ENCODE measurements around the gene DLG2.
"Not testable (repeated sequence)": the region's sequence is repeated elsewhere in the genome, so short reads cannot be mapped to it uniquely, and the experiment has no call there.

DNA sequence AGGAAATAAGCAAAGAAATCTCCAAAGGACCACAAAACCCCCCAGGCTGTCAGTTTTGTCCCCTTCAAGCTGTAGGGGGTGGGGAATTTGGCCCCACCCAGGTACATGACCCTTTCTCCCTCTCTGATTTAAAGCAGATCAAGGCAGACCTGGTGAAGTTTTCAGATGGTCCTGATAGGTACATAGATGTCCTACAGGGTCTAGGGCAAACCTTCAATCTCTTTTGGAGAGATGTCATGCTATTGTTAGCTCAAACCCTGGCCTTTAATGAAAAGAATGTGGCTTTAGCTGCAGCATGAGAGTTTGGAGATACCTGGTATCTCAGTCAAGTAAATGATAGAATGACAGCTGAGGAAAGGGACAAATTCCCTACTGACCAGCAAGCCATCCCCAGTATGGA is 18.5 kb downstream of the DLG2 start:
- TF ChIP-seq, protein P1, sequence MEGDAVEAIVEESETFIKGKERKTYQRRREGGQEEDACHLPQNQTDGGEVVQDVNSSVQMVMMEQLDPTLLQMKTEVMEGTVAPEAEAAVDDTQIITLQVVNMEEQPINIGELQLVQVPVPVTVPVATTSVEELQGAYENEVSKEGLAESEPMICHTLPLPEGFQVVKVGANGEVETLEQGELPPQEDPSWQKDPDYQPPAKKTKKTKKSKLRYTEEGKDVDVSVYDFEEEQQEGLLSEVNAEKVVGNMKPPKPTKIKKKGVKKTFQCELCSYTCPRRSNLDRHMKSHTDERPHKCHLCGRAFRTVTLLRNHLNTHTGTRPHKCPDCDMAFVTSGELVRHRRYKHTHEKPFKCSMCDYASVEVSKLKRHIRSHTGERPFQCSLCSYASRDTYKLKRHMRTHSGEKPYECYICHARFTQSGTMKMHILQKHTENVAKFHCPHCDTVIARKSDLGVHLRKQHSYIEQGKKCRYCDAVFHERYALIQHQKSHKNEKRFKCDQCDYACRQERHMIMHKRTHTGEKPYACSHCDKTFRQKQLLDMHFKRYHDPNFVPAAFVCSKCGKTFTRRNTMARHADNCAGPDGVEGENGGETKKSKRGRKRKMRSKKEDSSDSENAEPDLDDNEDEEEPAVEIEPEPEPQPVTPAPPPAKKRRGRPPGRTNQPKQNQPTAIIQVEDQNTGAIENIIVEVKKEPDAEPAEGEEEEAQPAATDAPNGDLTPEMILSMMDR (IDR thresholded peaks at IDR 0.05; ENCODE audit: insufficient read depth, low read depth, low read length) = not testable (repeated sequence)
- not testable (repeated sequence) for TF ChIP-seq EZH2 (IDR thresholded peaks at IDR 0.05; ENCODE audit: insufficient read depth, low read length)
